Measurements from ENCODE around the gene TIE1. TPM values are rescaled to one million over a fixed set of nuclear protein-coding genes. Genes with fewer than 3 reads are reported as not detected.

Gene TIE1
- total RNA-seq: 436 and 472 TPM in 2 replicates

DNA sequence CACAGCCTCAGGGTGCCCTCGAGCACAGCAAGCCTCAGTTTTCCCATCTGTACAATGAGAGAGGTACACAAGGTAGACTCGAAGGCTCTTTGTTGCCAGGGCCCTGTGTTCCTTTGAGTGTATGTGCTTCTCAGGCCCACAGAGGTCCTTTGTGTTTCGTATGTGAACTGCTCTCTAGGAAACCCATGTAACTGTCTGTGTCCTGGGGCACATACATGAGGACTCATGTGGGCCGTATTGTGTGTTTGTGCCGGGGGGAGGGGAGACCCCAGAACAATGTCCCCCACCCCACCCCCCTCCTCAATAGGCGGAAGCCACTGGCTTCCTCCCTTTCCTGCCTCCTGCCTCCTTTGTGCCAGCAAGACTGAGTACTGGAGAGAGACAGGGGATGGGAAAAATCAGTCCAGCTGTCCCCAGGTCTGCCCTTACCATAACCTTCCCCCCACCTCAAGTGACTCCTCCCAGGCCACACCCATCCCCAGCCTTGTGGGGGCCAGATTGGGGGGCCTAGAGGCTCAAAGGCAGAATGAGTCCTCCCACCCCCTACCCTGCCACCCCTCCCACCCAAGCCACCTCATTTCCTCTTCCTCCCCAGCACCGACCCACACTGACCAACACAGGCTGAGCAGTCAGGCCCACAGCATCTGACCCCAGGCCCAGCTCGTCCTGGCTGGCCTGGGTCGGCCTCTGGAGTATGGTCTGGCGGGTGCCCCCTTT, at the start of gene TIE1:
Gene TIE1 (plus strand): TSS at position 605 of the 717 bp plus-strand sequence. CDS start 90 bp downstream, at position 695.

DNA sequence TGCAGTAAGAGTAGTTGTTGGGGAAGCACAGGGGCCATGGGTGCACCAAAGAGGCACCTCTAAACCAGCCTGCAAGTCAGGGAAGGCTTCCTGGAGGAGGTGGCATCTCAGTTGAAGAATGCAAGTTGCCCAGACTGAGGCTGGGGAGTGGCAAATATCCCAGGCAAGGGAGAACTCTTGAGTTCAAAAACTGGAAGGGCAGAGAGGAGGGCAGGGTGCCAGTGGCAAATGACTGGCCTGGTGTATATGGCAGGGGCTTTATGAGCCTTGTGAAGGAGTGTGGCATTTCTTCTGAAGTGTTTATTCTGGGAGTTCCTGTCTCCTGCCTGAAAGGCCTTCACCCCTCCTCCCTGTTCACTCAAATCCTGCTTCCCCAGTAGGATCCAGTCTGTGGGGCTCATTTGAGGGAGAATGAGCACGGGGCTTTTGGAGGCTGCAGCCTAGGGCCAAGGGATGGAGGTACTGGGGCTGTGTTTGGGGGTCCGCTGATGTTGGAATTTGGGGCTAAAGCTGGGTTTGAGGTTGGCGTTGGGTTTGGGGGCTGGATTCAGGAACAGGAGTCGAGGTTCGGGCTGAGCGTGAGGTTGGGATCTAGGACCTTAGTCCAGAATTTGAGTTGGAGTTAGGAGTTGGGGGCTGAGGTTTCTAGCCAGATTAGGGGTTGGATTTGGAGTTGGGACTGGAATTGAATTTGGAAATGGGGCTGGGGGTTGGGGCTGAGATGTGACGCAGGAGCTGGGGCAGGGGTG, 31.0 kb upstream of the TIE1 start, which contains the start of gene TMEM125:
Gene TMEM125 (plus strand): TSS at position 357 of the 749 bp plus-strand sequence. CDS start 2,740 bp downstream, outside the sequence.

DNA sequence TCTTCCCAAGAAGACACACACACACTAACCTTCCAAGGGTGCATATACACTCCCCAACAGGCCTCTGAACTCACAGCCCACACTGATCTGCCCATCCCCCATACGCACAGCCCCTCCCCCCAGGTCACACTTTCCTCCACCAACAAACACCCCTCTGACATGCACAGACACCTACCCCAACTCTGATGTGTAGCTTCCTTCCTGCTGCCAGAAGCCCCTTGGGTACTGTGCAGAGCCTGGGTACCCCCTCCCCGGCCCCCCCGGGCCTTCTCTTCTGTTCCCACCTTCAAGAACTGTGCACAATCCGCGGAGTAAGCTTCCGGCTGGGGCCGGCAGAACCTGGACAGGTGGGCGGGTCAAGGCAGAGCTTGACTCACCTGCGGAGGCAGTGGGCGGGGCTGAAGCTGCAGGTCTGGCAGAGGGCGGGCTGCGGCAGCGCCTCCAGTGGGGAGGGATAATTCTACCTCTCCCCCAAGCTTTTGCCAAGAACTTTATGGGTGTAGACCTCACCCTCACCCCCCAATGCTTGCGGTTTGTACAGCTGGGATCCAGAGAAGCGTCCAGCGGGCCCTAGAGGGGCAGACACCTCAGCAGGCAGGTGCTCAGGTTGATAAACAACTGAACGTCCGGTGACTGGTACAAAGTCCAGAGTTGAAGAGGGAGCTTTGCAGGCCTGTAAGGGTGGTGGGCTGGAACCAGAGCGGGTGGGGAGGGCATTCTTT, 15.4 kb upstream of the TIE1 start, which contains the start of gene C1orf210:
Gene C1orf210 (minus strand): TSS at position 313 of the 722 bp plus-strand sequence. CDS start 2,311 bp downstream, outside the sequence.

DNA sequence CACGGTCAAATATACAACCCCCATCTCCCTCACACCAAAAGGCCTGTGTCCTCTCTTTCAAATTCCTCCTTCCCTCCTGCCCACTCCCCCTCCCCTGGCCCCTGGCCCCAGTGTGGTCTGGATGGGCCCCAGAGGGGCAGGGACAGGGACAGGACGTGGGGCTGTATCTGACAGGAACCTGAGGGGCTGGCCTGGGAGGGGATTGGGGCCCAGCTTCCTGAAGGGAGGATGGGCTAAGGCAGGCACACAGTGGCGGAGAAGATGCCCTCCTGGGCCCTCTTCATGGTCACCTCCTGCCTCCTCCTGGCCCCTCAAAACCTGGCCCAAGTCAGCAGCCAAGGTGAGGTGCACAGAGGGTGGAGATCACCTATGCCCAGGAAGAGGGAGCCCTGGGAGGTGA, 36.8 kb downstream of the TIE1 start, which contains the start of gene MPL:
Gene MPL (plus strand): TSS at position 231 of the 400 bp plus-strand sequence. CDS start 31 bp downstream, at position 262.

DNA sequence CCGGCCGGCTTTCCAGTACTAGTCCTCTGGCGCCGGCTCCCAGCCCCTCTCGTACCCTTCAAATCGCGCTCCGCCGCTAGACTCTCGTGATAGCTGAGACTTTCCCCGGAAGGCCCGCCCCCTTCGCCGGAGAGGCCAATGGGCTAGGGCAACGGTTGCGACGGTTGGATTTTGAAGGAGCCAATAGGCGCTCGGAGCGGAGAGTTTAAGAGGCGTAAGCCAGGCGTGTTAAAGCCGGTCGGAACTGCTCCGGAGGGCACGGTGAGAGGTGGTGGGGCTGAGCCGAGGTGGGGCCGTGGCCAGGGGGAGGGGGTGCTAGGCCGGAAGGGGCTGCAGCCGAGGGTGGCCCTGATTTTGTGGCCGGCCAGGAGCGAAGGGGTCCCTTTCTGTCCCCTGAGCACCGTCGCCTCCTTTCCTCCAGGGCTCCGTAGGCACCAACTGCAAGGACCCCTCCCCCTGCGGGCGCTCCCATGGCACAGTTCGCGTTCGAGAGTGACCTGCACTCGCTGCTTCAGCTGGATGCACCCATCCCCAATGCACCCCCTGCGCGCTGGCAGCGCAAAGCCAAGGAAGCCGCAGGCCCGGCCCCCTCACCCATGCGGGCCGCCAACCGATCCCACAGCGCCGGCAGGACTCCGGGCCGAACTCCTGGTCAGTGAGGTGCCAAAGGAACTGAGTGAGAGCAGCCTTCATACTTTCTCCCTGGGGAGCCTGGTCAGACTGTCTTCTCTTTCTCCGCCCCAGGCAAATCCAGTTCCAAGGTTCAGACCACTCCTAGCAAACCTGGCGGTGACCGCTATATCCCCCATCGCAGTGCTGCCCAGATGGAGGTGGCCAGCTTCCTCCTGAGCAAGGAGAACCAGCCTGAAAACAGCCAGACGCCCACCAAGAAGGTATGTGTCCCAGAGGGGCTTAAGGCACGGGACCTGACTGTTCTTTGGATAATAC, 58.2 kb downstream of the TIE1 start, which contains the start of gene CDC20:
Gene CDC20 (plus strand): TSS at position 236 of the 948 bp plus-strand sequence. CDS start 235 bp downstream, at position 471.

DNA sequence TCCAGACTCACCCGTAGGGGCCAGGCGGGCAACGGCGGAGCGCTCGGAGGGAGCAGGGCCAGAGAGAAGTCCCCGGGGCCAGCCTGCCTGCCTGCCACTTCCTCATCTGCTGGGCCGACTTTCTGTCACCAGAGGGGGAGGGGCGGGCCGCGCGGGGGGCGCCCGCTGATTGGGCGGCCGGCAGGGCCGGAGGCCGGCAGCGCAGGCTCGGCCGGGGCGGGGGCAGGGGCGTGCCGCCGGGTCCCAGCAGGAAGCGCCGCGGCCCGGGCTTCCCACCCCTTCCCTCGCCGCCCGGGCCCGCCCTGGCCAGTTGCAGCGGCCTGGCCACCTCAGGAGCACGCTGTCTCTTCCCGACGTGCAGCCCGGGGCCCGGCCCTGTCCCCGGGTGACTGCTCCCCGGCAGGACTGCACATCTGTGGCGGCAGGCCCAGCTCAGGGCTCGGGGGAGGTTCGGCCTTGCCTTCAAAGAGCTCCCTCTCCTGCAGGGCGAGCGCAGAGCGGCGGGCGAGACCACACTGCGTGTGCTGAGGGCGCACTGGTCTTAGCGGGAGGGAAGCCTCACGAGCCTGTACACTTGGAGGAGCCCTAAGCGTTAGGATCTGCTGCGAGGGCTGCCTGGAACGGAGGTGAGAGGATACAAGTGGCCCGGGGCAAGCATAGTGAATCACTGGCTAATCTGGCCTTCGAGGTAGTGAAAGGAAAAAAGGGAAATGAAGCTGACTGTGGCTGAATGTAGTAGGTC, 67.3 kb downstream of the TIE1 start, which contains the start of gene ELOVL1:
Gene ELOVL1 (minus strand): TSS at position 108 of the 742 bp plus-strand sequence. CDS start 2,402 bp downstream, outside the sequence.

Other genes starting within 250 kb of the TIE1 start
- 178 and 201 TPM in 2 replicates for gene EBNA1BP2, start 128.7 kb upstream of the TIE1 start, total RNA-seq
- 0.14 and 0.53 TPM in 2 replicates for gene CFAP57, start 128.7 kb upstream of the TIE1 start, total RNA-seq
- gene TMEM125, start 31.0 kb upstream of the TIE1 start, total RNA-seq: not detected in 2 replicates
- gene C1orf210, start 15.4 kb upstream of the TIE1 start, total RNA-seq: not detected in 2 replicates
- gene MPL, start 36.8 kb downstream of the TIE1 start, total RNA-seq: 0.07 TPM in 1 of 2 replicates, not detected in the other
- 95.6 and 147 TPM in 2 replicates for gene CDC20, start 58.0 kb downstream of the TIE1 start, total RNA-seq
- 65.3 and 80.0 TPM in 2 replicates for gene ELOVL1, start 67.0 kb downstream of the TIE1 start, total RNA-seq
- 41.1 and 46.1 TPM in 2 replicates for gene MED8, start 88.8 kb downstream of the TIE1 start, total RNA-seq
- gene SZT2, start 88.9 kb downstream of the TIE1 start, total RNA-seq: 31.6 and 38.9 TPM in 2 replicates
- 74.1 and 154 TPM in 2 replicates for gene HYI, start 152.9 kb downstream of the TIE1 start, total RNA-seq
- 139 and 161 TPM in 2 replicates for gene PTPRF, start 229.9 kb downstream of the TIE1 start, total RNA-seq